HG03565 (cell line): ENCODE results near the gene PLEKHA6.
"Not testable (repeated sequence)": the region's sequence is repeated elsewhere in the genome, so short reads cannot be mapped to it uniquely, and the experiment has no call there.

Experiments used
- ATAC-seq: cut with Tn5 transposase; IDR thresholded peaks from one replicate; pipeline ENCODE4 v1.9.1; 2021; ENCODE audit warnings: mild to moderate bottlenecking, moderate library complexity; ENCODE audit not compliant: unreplicated experiment

PLEKHA6 gene

GRCh38 chr1:204337036-204337429 is 22.7 kb downstream of the PLEKHA6 start:
- ATAC-seq, result no peak

- ATAC-seq, result no peak
Observed at GRCh38 chr1:204336421-204337035, 23.2 kb downstream of the PLEKHA6 start.

GRCh38 chr1:204335533-204335932 is 24.2 kb downstream of the PLEKHA6 start:
- ATAC-seq, result no peak

GRCh38 chr1:204335085-204335484 is 24.6 kb downstream of the PLEKHA6 start:
- no peak for ATAC-seq

- no peak for ATAC-seq
Observed at GRCh38 chr1:204334455-204334854, 25.3 kb downstream of the PLEKHA6 start.

GRCh38 chr1:204333427-204333826 is 26.3 kb downstream of the PLEKHA6 start:
- ATAC-seq, result no peak

GRCh38 chr1:204331847-204332487 is 27.8 kb downstream of the PLEKHA6 start:
- ATAC-seq, result no peak

- no peak for ATAC-seq
Observed at GRCh38 chr1:204331275-204331674, 28.5 kb downstream of the PLEKHA6 start.

- not testable (repeated sequence) for ATAC-seq
Observed at GRCh38 chr1:204327870-204328269, 31.9 kb downstream of the PLEKHA6 start.

- ATAC-seq, result no peak
Observed at GRCh38 chr1:204327359-204327758, 32.4 kb downstream of the PLEKHA6 start.

GRCh38 chr1:204326771-204327300 is 32.9 kb downstream of the PLEKHA6 start:
- no peak for ATAC-seq

- no peak for ATAC-seq
Observed at GRCh38 chr1:204325944-204326343, 33.8 kb downstream of the PLEKHA6 start.

GRCh38 chr1:204323887-204324286 is 35.8 kb downstream of the PLEKHA6 start:
- ATAC-seq, result no peak

- ATAC-seq, result no peak
Observed at GRCh38 chr1:204322339-204322868, 37.3 kb downstream of the PLEKHA6 start.

GRCh38 chr1:204321665-204322064 is 38.1 kb downstream of the PLEKHA6 start:
- no peak for ATAC-seq

GRCh38 chr1:204321051-204321450 is 38.7 kb downstream of the PLEKHA6 start:
- no peak for ATAC-seq

- ATAC-seq, result no peak
Observed at GRCh38 chr1:204320382-204320804, 39.3 kb downstream of the PLEKHA6 start.

GRCh38 chr1:204319462-204319861 is 40.3 kb downstream of the PLEKHA6 start:
- ATAC-seq, result no peak

- ATAC-seq, result no peak
Observed at GRCh38 chr1:204319027-204319426, 40.7 kb downstream of the PLEKHA6 start.

- ATAC-seq, result no peak
Observed at GRCh38 chr1:204318324-204318723, 41.4 kb downstream of the PLEKHA6 start.

GRCh38 chr1:204317170-204317569 is 42.6 kb downstream of the PLEKHA6 start:
- no peak for ATAC-seq

- ATAC-seq, result no peak
Observed at GRCh38 chr1:204316164-204316563, 43.6 kb downstream of the PLEKHA6 start.
